ENCODE results near the gene HID1.
"Not testable (repeated sequence)": the region's sequence is repeated elsewhere in the genome, so short reads cannot be mapped to it uniquely, and the experiment has no call there.

Gene HID1

DNA sequence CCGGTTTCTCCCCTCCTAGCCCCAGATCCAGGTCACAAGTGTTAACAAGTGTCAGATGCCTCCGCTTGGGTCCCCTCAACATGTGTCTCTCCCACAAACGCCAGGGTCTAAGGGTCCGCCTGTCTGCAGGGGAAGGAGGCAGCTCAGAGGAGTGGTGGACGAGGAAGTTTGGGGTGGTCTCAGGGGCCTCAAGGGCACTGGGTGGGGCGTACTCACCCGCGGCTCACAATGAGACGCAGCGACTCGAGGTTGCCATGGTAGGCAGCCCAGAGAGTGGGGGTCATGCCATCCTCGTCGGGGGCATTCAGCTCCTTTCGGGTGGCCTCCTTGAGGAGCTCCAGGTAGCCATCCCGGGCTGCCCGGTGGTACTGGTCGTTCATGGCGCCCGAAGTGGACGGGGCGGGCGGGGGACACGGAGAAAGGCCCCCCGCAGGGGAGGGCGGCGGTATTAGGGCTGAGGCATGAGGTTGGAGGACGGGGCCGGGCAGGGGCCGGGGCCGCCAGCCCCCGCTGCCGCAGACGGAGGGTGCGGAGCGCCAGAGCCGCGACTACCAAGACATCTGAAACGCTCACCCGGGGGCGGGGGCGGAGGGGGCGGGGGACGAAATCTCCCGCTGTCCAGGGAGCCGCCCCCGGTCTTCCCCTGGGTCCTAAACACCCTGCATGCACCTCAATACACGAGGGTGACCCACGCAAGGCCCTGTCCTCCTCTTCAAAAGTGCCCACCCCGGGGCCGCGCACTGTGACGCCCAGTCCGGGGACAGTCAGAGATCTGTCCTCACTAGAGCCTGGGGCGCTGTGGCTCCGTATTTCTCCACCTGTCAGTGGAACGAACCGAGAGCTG lies 49.6 kb downstream of the HID1 start, which contains the start of gene USH1G:
Gene USH1G, minus strand, starts transcription at position 562 of the 844 bp plus-strand sequence. Its CDS starts 182 bp downstream, at position 380.
- no peak for DNase-seq (ENCODE audit: low read depth)

DNA sequence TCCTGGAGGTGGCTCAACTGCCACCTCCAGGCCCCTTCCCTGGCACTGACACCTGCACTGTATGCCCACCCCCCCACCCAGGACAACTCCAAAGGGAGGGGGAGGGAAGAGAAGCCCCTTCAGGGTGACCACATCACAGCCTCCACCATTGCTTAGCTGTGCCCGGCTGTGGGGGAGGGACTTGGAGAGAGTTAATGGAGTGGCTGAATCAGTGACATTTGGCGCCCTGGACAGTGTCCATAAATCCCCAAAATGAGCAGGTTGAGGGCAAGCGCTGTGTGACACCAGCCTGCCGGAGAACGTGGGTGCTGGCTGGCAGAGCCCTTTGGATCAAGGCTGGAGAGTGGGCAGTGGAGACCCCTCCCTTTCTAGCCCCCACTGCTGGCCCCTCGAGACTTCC lies 50.4 kb downstream of the HID1 start:
- DNase-seq (ENCODE audit: low read depth), result no peak

DNA sequence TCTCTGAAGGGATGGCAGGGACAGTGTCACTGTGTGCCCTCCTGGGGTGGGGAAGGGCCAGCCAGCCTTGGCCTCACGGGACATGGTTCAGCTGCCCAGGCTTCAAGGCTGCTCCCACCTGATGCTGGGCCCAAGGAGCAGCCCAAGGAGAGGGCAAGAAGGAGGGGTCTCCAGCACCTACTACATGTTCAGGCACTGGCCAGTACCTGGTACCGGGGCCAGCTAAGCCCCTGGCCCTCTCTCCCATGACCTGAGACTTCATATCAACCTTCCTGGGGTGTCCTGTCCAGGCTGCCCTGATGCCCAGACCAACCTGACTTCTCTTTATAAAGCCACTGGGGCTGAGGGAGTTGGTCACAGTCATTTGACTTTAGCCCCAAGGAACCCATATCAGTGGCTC lies 50.8 kb downstream of the HID1 start:
- no peak for DNase-seq (ENCODE audit: low read depth)

DNA sequence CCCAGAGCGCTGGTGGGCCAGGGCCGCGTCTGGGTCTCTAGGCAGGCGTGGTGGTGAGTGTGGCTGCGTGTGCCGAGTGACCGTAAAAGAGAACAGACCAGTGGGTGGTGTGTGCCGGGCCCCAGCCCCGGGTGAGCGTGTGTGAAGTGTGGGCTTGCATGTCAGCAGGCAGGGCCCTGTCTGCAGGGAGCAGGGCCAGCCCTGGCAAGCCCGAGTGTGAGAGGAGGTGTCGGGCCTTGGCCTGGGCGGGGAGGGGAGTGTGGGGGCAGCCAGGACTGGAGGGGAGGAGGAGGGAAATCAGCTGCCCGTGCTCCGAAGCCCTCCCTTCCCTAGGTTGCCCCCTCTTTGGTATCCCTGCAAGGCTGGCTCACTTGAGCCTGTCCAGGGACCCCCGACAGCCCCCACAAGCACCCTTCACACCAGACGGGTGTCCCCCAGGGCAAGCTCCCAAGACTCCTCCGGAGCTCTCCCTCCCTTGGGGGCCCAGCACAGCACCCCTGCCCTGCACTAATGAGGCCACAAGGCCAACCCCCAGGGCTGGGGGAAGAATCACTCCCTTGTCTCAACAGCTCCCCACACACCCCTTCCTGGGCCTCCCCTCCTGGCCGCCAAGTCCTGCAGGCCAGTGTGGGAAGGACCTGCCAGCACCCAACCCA lies 51.4 kb downstream of the HID1 start:
- no peak for DNase-seq (ENCODE audit: low read depth)

DNA sequence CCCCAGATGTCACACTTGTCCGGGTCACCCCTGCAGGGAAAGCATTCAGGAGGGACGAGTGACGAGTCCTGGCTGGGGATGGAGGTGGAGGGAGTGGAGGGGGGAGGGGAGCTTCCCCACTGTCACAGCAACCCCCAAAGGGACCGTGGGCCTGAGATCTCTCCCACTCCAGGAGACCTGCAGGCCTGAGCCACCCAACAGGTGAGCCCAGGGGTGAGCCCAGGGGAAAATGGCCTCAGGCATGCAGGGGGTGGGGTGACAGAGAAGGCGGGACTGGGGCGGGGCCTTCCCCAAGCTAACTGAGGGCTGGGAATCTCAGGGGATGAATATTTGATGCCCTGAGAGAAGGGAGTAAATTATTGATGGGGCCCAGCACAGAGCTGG lies 51.9 kb downstream of the HID1 start:
- DNase-seq (ENCODE audit: low read depth), result no peak

DNA sequence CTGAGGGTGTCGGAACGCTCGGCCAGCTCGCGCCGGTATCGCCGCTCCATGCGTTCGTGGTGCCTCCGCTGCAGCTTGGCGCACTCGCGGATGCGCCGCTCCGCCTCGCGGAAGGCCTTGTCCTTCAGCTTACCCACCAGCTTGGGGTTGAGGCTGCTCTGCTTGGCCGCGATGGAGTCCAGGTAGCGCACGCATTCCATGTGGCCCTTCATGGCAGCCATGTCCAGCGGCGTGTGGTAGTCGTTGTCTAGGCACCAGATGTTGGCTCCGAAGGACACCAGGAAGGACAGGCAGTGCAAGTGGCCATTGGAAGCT lies 52.3 kb downstream of the HID1 start:
- no peak for DNase-seq (ENCODE audit: low read depth)

DNA sequence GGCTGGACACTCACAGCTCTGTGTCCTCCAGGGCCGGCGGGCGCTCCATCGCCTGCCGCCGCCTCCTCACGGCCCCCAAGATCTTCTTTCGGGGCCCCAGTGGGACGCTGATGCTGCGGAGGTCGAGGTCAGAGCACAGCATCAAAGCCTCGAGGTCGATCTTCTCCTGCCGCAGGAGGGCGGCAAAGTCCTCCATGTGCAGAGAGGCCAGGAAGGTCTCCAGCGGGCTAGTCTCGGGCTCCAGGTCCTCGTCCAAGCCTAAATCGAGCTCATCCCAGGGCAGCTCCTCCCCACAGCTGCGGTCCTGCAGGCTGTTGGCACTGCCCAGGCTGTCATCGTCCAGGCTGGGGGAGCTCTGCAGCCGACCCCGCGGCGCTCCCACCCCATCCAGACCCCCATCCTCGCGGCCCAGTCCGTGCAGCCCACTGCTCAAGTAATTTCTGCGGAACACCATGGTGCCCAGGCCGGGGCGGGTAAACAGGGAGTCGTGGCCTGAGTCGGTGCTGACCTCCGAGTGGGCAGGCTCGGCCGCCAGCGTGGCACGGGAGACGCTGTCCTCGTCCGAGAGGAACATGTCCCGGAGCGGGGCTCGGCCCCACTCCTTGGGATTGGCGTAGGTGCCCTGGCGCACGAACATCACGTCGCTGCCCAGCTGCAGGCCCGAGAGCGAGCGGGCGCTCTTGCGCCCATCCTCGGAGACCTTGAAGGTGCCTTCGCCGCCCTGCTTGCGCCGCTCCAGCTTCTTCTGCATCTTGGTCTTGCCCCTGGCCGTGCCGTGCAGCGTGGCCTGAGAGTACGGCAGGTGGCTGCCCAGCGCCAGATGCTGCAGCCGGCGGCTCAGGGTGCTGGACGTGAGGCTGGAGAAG lies 52.9 kb downstream of the HID1 start:
- no peak for DNase-seq (ENCODE audit: low read depth)

DNA sequence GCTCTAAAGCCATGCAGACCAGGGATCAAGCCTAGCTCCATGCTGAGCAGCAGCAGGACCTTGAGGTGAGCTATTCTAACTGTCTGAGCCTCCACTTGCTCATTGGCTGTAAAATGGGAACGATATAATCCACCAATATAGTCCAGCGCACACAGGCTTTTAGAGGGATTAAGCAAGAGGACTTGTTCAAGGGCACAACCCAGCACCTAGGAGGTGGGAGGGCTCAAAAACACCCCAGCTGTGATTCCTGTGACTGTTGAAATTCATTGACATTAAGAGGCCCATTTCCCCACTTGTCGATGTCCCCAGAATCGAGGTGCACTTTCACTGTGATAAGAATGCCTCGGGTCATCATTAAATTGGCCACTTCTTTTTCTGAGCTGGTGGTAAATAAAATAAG lies 53.7 kb downstream of the HID1 start:
- DNase-seq (ENCODE audit: low read depth), result no peak

DNA sequence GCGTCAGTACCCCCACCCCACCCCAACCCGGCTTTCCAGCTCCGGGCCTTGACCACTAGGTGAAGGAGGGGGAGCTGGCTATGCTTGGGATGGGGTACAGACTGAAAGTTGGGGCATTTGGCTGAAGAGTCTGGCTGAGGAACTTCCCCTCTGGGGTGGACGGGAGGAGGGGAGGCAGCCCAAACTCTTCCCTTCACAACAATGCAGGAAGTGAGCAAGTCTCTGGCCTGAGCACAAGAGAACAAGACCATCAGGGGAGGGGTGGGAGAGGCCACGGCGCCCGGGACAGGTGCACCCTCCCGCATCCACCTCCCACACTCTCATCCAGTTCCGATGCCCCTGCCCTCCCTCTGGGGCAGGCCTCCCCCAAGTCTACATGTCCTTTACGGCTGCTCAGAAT lies 55.1 kb downstream of the HID1 start:
- DNase-seq (ENCODE audit: low read depth), result no peak

DNA sequence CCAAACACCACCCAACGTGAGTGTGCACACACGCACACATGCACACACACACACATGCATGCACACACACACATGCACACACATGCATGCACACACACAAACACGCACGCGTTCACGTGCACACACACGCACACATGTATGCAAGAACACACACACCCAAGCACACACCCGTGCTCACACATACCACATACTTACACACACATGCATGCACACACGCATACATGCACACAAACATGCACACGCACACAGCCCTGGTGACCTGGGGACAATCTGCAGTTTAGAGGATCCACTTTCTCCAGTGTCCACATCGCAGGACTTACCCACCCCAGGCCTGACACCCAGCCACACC lies 55.7 kb downstream of the HID1 start:
- no peak for DNase-seq (ENCODE audit: low read depth)

DNA sequence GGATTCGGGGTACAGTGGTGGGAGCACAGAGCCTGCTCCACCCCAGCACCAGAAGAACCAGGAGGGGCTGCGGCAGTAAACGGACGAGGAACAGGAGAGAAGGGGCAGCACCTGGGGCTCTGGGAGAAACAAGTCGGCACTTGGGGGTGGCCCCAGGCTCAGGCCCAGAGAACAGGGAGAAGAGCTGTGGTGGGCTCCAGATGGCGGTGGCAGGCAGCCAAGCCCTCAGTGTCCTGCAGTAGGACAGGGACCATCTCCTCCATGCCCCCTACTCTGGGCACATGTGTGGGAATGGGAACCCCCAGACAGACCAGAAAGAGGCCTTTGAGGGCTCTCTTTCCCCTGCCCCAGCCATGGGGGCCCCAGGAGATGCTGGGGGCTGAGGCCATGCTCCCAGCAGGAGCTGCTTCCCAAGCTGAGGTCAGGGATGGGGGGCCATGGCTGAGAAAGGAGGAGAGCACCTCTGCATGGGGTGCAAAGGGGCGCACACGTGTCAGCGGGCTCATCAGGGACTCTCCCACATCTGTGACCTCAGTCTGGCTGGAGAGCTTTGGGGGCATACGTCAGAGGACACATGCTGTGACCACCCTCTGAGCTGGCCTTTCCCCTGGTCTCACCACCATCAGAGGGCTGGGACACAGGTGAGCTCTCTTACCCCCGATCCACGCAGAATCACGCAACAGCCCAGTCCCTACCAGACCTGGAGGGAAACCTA lies 56.3 kb downstream of the HID1 start:
- no peak for DNase-seq (ENCODE audit: low read depth)

DNA sequence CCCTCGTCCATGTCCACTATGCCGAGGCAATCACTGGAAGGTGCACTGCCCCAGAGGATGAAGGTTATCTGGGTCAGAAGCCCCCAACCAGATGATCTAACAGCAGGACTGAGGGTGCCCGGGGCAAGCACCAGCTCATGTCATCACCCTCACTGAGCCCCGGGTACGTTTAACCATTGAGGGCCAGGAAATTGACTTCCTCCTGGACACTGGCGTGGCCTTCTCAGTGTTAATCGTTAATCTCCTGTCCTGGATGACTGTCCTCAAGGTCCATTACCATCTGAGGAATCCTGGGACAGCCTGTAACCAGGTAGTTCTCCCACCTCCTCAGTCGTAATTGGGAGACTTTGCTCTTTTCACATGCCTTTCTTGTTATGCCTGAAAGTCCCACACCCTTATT lies 61.1 kb downstream of the HID1 start:
- DNase-seq (ENCODE audit: low read depth), result not testable (repeated sequence)

DNA sequence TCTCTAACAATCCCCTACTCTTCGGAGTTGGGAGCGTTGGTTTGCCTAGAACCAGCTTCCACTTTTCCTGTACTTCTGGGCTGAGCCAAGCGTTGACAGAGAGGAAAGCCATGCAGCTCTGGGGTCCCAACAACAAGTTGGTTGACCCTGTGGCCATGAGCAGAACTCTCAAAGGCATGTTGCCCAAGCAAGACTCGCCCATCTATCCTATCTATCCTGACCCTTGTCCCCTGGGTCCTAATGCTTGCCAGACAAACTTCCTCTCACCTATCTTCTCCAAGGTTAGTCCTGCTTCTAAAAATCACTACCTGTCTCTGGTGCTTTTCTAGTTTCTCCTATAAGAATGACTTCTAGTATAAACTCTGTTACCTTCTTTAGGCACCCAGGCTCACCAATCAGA lies 63.5 kb downstream of the HID1 start:
- DNase-seq (ENCODE audit: low read depth), result not testable (repeated sequence)

DNA sequence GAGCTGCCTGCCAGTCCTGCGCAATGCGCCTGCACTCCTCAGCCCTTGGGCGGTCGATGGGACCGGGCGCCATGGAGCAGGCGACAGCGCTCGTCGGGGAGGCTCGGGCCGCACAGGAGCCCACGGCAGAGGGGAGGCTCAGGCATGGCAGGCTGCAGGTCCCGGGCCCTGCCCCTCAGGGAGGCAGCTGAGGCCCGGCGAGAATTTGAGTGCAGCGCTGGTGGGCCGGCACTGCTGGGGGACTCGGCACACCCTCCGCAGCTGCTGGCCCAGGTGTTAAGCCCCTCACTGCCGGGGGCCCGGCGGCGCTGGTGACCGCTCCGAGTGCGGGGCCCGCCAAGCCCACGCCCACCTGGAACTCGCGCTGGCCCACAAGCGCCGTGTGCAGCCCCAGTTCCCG lies 65.5 kb downstream of the HID1 start:
- DNase-seq (ENCODE audit: low read depth), result no peak

DNA sequence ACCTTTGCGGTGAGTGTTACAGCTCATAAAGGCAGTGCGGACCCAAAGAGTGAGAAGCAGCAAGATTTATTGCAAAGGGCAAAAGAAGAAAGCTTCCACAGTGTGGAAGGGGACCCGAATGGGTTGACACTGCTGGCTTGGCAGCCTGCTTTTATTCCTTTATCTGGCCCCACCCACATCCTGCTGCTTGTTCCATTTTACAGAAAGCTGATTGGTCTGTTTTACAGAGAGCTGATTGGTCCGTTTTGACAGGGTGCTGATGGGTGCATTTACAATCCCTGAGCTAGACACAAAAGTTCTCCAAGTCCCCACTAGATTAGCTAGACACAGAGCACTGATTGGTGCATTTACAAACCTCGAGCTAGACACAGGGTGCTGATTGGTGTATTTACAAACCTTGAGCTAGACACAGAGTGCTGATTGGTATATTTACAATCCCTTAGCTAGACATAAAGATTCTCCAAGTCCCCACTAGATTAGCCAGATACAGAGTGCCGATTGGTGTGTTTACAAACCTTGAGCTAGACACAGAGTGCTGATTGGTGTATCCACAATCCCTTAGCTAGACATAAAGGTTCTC lies 66.3 kb downstream of the HID1 start:
- DNase-seq (ENCODE audit: low read depth), result not testable (repeated sequence)

DNA sequence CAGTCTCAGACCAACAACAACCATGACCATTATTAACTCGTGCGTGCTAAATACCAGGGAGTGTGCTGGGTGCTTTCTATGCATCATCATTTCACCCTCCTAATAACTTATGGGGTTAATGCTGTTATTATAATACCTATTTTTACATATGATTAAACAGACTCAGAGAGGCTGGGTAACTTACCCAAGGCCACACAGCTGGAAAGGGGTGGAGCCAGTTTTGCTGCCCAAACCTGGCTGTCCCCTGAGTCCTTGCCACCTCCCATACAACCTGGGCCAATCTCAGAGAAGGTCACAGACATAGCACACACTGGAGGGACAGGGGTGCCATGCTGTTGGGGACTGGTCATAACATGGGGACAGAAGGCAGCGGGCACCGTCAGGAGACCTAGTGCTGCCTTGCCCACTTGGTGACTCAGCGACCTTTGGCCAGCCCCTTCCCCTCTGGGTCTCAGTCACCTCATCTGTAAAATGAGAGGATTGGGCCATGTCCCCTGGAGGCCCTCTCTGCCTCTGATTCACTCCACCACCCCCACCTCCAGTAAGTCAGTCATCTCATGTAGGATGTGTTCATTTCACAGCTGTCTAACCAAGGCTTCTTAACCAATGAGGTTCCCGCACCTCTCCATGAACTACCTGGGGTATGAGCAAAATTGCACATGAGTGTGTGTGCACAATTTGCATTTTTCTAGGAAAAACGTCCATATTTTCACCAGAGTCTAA lies 67.7 kb downstream of the HID1 start:
- DNase-seq (ENCODE audit: low read depth), result no peak

DNA sequence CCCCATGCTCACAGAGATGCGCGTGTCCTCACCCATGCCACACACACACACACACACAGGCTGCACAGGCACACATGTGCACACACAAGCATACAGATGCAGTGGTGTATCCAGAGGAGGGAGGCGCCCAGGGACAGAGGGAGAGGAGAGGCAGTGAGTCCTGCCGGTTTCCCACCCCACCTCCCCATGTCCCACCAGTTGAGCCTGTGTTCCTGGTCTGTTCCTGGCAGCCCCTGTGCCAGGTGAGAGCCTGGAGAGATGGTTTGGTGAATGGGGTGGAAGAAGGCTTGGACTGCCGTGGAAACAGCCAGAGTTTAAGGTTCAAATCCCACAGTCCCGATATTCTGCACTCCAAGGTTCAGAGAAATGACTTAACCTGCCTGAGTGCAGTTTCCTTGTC lies 68.9 kb downstream of the HID1 start:
- DNase-seq (ENCODE audit: low read depth), result no peak

DNA sequence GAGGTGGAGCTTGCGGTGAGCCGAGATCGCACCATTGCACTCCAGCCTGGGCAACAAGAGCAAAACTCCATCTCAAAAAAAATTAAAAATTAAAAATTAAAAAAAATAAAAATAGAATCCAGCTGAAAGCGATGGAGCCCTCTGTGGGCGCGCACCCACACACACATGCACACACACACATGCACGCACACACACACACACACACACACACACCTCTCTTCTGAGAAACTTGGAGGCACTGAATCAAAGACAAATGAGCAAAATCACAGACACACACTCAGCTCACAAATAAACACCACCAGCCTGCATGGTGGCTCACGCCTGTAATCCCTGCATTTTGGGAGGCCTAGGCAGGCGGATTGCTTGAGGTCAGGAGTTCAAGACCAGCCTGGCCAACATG lies 69.5 kb downstream of the HID1 start:
- no peak for DNase-seq (ENCODE audit: low read depth)

DNA sequence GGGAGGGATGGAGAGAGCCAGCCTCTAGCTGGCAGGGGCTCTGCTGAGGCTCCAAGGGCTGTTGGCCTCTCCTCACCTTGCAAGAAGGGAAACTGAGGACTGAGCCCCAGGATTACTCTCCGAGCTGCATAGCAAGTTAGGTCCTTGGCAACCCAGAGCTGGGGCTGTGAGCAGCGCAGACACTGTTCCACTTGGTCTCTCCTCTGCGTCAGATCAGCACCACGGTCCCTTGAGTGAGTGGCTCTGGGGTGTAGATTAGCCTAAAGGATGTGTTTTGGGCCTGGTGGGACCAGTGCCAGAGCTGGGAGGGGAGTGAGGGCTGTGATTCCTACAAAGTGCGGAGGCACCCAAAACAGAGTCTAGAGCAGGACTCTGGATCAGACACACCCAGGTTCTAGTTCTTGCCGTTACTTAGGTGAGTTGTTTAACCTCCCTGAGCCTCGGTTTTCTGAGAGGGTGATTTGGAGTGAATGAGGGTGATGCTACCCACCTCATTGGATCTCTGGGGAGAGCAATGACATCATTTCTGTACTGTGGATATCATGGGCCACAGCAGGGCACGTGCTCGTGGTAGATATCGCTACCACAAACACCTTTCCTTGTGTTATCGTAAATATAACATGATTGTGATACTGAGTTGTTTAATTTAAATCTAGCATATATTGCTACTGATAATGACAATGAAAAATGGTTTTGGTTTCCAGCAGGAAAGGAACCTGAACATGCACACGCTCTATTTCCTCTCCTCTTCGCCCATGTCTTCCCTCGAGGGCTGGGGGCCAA lies 71.0 kb downstream of the HID1 start:
- no peak for DNase-seq (ENCODE audit: low read depth)
